ENCODE data around the gene LINGO3. TPM values are rescaled to one million over a fixed set of nuclear protein-coding genes. Genes with fewer than 3 reads are reported as not detected.

The LINGO3 gene
- total RNA-seq, 1 experiment from 2014 or later: 0.08 TPM

GRCh38 chr19:2341982-2342381 lies 34.0 kb upstream of the LINGO3 start:
- DNase-seq (ENCODE audit: low read depth, low spot score): no peak
- in situ Hi-C loops (cut with HindIII; ENCODE audit: low pct_unique_long_range_greater_than_20kb, low sequenced_read_pairs): no loop called here

GRCh38 chr19:2341244-2341751 lies 33.3 kb upstream of the LINGO3 start:
- in situ Hi-C loops (cut with HindIII; ENCODE audit: low pct_unique_long_range_greater_than_20kb, low sequenced_read_pairs): no loop called here
- no peak for DNase-seq (ENCODE audit: low read depth, low spot score)

GRCh38 chr19:2340496-2341243 lies 32.7 kb upstream of the LINGO3 start:
- in situ Hi-C loops (cut with HindIII; ENCODE audit: low pct_unique_long_range_greater_than_20kb, low sequenced_read_pairs): no loop called here

GRCh38 chr19:2339644-2340310 lies 31.8 kb upstream of the LINGO3 start:
- in situ Hi-C loops (cut with HindIII; ENCODE audit: low pct_unique_long_range_greater_than_20kb, low sequenced_read_pairs): no loop called here

More at GRCh38 chr19:2340496-2341243, 32.7 kb upstream of the LINGO3 start:
- DNase-seq (ENCODE audit: low read depth, low spot score): no peak

GRCh38 chr19:2338751-2339643 lies 31.0 kb upstream of the LINGO3 start:
- in situ Hi-C loops (cut with HindIII; ENCODE audit: low pct_unique_long_range_greater_than_20kb, low sequenced_read_pairs): no loop called here
- DNase-seq (ENCODE audit: low read depth, low spot score): no peak

More at GRCh38 chr19:2339644-2340310, 31.8 kb upstream of the LINGO3 start:
- no peak for DNase-seq (ENCODE audit: low read depth, low spot score)

GRCh38 chr19:2338055-2338615 lies 30.2 kb upstream of the LINGO3 start:
- no peak for DNase-seq (ENCODE audit: low read depth, low spot score)
- in situ Hi-C loops (cut with HindIII; ENCODE audit: low pct_unique_long_range_greater_than_20kb, low sequenced_read_pairs): no loop called here

GRCh38 chr19:2337329-2337707 lies 29.4 kb upstream of the LINGO3 start:
- in situ Hi-C loops (cut with HindIII; ENCODE audit: low pct_unique_long_range_greater_than_20kb, low sequenced_read_pairs): no loop called here
- no peak for DNase-seq (ENCODE audit: low read depth, low spot score)

GRCh38 chr19:2336528-2337328 lies 28.8 kb upstream of the LINGO3 start:
- in situ Hi-C loops (cut with HindIII; ENCODE audit: low pct_unique_long_range_greater_than_20kb, low sequenced_read_pairs): no loop called here
- DNase-seq (ENCODE audit: low read depth, low spot score): no peak

- in situ Hi-C loops (cut with HindIII; ENCODE audit: low pct_unique_long_range_greater_than_20kb, low sequenced_read_pairs): no loop called here
Observed at GRCh38 chr19:2335848-2336247, 27.9 kb upstream of the LINGO3 start.

GRCh38 chr19:2334986-2335846 lies 27.3 kb upstream of the LINGO3 start:
- DNase-seq (ENCODE audit: low read depth, low spot score): no peak
- in situ Hi-C loops (cut with HindIII; ENCODE audit: low pct_unique_long_range_greater_than_20kb, low sequenced_read_pairs): no loop called here

More at GRCh38 chr19:2335848-2336247, 27.9 kb upstream of the LINGO3 start:
- DNase-seq (ENCODE audit: low read depth, low spot score): no peak

- in situ Hi-C loops (cut with HindIII; ENCODE audit: low pct_unique_long_range_greater_than_20kb, low sequenced_read_pairs): no loop called here
- DNase-seq (ENCODE audit: low read depth, low spot score): no peak
Observed at GRCh38 chr19:2334426-2334825, 26.5 kb upstream of the LINGO3 start.

- in situ Hi-C loops (cut with HindIII; ENCODE audit: low pct_unique_long_range_greater_than_20kb, low sequenced_read_pairs): no loop called here
- DNase-seq (ENCODE audit: low read depth, low spot score): no peak
Observed at GRCh38 chr19:2333807-2334211, 25.9 kb upstream of the LINGO3 start.

GRCh38 chr19:2333027-2333806 lies 25.3 kb upstream of the LINGO3 start:
- in situ Hi-C loops (cut with HindIII; ENCODE audit: low pct_unique_long_range_greater_than_20kb, low sequenced_read_pairs): no loop called here
- no peak for DNase-seq (ENCODE audit: low read depth, low spot score)

- in situ Hi-C loops (cut with HindIII; ENCODE audit: low pct_unique_long_range_greater_than_20kb, low sequenced_read_pairs): no loop called here
- no peak for DNase-seq (ENCODE audit: low read depth, low spot score)
Observed at GRCh38 chr19:2332341-2333026, 24.5 kb upstream of the LINGO3 start.

All from SK-MEL-5 (cell line).